PC-9 (cell line): Measurements from ENCODE around the gene AGAP9. TPM values are rescaled to one million over a fixed set of nuclear protein-coding genes. Genes with fewer than 3 reads are reported as not detected.
A peak's percentile ranks its signal among the peaks of the same experiment; 100 is the strongest.
"Not testable (repeated sequence)": the region's sequence is repeated elsewhere in the genome, so short reads cannot be mapped to it uniquely, and the experiment has no call there.

Experiments used
- Bru-seq: library from RNA; stranded (reverse); fragments of 400-500 nt; gene quantifications from one replicate; lab custom pipeline; 2021; lab: Mats Ljungman, UMichigan
- BruChase-seq, 2 experiments: library from RNA; stranded (reverse); fragments of 400-500 nt; gene quantifications; one replicate each; lab custom pipeline; 2021; lab: Mats Ljungman, UMichigan
- BruUV-seq: library from RNA; stranded (reverse); fragments of 400-500 nt; replicated peaks from 2 replicates; lab custom pipeline; 2021; lab: Mats Ljungman, UMichigan
- CTCF ChIA-PET: fragments of 300-600 bp; sonication (Branson Sonifier 250); formaldehyde crosslinking; loops from one replicate; lab custom pipeline; 2022; ENCODE audit warnings: antibody characterized with exemption; lab: Charles Lee
- POLR2A ChIA-PET: fragments of 300-600 bp; sonication (Branson Sonifier 250); formaldehyde crosslinking; loops from one replicate; lab custom pipeline; 2022; ENCODE audit warnings: antibody characterized with exemption; ENCODE audit not compliant: unreplicated experiment; lab: Charles Lee
- DNase-seq, 2 experiments: peaks; one replicate each; pipeline versions ENCODE4 v3.0.0 to v3.0.0-alpha.2; 2015 to 2022; ENCODE audit warnings: mixed read lengths in 1 of 2
- H2AFZ ChIP-seq: fragments of 200-600 bp; sonication (generic); 2 replicates; pipeline ENCODE4 v1.8.1; 2017; ENCODE audit warnings: antibody characterized with exemption
- H3F3A ChIP-seq: fragments of 200-600 bp; sonication (generic); 2 replicates; pipeline ENCODE4 v1.8.1; 2017; ENCODE audit warnings: antibody characterized with exemption, mild to moderate bottlenecking, low read depth; ENCODE audit not compliant: insufficient read depth
- H3K27ac ChIP-seq: fragments of 200-600 bp; sonication (generic); 2 replicates; pipeline ENCODE4 v1.6.1; 2016; ENCODE audit warnings: mixed run types
- H3K27me3 ChIP-seq: fragments of 200-600 bp; sonication (generic); 2 replicates; pipeline ENCODE4 v1.6.1; 2016; ENCODE audit warnings: low read depth, mixed run types; ENCODE audit not compliant: insufficient read depth
- H3K36me3 ChIP-seq: fragments of 200-600 bp; sonication (generic); 2 replicates; pipeline ENCODE4 v1.6.1; 2016; ENCODE audit warnings: low read depth, mixed run types
- H3K4me1 ChIP-seq: fragments of 200-600 bp; sonication (generic); replicated peaks from 2 replicates; pipeline ENCODE4 v1.6.1; 2016; ENCODE audit warnings: mixed run types; ENCODE audit not compliant: insufficient read depth
- H3K4me2 ChIP-seq: fragments of 200-600 bp; sonication (generic); 2 replicates; pipeline ENCODE4 v1.6.1; 2017; ENCODE audit warnings: mixed run types
- H3K4me3 ChIP-seq: fragments of 200-600 bp; sonication (generic); 2 replicates; pipeline ENCODE4 v1.6.1; 2016; ENCODE audit warnings: mixed run types
- H3K79me2 ChIP-seq: fragments of 200-600 bp; sonication (generic); 2 replicates; pipeline ENCODE4 v1.6.1; 2017; ENCODE audit warnings: low read depth, mixed run types
- H3K9me2 ChIP-seq: fragments of 200-600 bp; sonication (generic); 2 replicates; pipeline ENCODE4 v1.8.1; 2017; ENCODE audit warnings: mild to moderate bottlenecking; ENCODE audit not compliant: insufficient read depth
- H3K9me3 ChIP-seq: fragments of 200-600 bp; sonication (generic); 2 replicates; pipeline ENCODE4 v1.8.1; 2016; ENCODE audit warnings: low read depth; ENCODE audit not compliant: insufficient read depth
- H4K20me1 ChIP-seq: fragments of 200-600 bp; sonication (generic); 2 replicates; pipeline ENCODE4 v1.8.1; 2017; ENCODE audit not compliant: insufficient read depth
- intact Hi-C: fragments of 100-400 bp; cut with micrococcal nuclease; formaldehyde crosslinking; loops from one replicate; pipeline ENCODE4 v1.10.0; 2022; ENCODE audit not compliant: unreplicated experiment
- long read RNA-seq: library from polyadenylated mRNA; stranded (forward); transcript quantifications from one replicate; pipeline ENCODE4 v2.0.0, GENCODE V29; 2022
- total RNA-seq: library from RNA; stranded (reverse); gene quantifications from 2 replicates; pipeline ENCODE4 v1.2.3, GENCODE V29; 2021

The AGAP9 gene
- total RNA-seq (14.1 and 15.1 TPM in 2 replicates), Bru-seq, nascent RNA (percentile 70 among the genes with signal in this experiment), BruChase-seq, experiment 1, labeled RNA remaining after a 2-hour chase (percentile 80 among the genes with signal in this experiment), BruChase-seq, experiment 2, labeled RNA remaining after a 6-hour chase (percentile 72 among the genes with signal in this experiment)
- long read RNA-seq, partial matches to known transcripts, result 0 of 2 reads
- long read RNA-seq, other reads (novel, unspliced or antisense), result 2 of 2 reads

- H3K27me3 ChIP-seq, intact Hi-C loops, CTCF ChIA-PET, H4K20me1 ChIP-seq, H3K4me1 ChIP-seq, H3K9me3 ChIP-seq, H3F3A ChIP-seq, H3K27ac ChIP-seq, H3K4me2 ChIP-seq, DNase-seq, H2AFZ ChIP-seq, H3K4me3 ChIP-seq, H3K36me3 ChIP-seq, H3K79me2 ChIP-seq, POLR2A ChIA-PET, H3K9me2 ChIP-seq, BruUV-seq: not testable (repeated sequence)
Observed at GRCh38 chr10:47523475-47523874, at the start of gene AGAP9. AGAP9 (minus strand) TSS chr10:47523638; CDS start chr10:47523526, 112 bp downstream.

GRCh38 chr10:47571138-47571912 is 47.9 kb upstream of the AGAP9 start:
- BruUV-seq, intact Hi-C loops, H3K4me1 ChIP-seq, H3K27me3 ChIP-seq, H4K20me1 ChIP-seq, POLR2A ChIA-PET, CTCF ChIA-PET, DNase-seq, H3K36me3 ChIP-seq, H3K9me3 ChIP-seq, H3F3A ChIP-seq, H3K27ac ChIP-seq, H2AFZ ChIP-seq, H3K79me2 ChIP-seq, H3K4me3 ChIP-seq, H3K4me2 ChIP-seq, H3K9me2 ChIP-seq: not testable (repeated sequence)

GRCh38 chr10:47566757-47567156 is 43.3 kb upstream of the AGAP9 start:
- H3K4me2 ChIP-seq, H3K4me1 ChIP-seq, H3K4me3 ChIP-seq, POLR2A ChIA-PET, CTCF ChIA-PET, H3K36me3 ChIP-seq, H2AFZ ChIP-seq, DNase-seq, H4K20me1 ChIP-seq, H3F3A ChIP-seq, H3K27me3 ChIP-seq, intact Hi-C loops, H3K9me2 ChIP-seq, H3K27ac ChIP-seq, H3K79me2 ChIP-seq, BruUV-seq, H3K9me3 ChIP-seq: not testable (repeated sequence)

- BruUV-seq, H3K9me2 ChIP-seq, H3K4me1 ChIP-seq, H3K4me3 ChIP-seq, POLR2A ChIA-PET, H2AFZ ChIP-seq, DNase-seq, H3K27ac ChIP-seq, H3K36me3 ChIP-seq, H4K20me1 ChIP-seq, H3K27me3 ChIP-seq, H3K9me3 ChIP-seq, H3F3A ChIP-seq, CTCF ChIA-PET, H3K4me2 ChIP-seq, H3K79me2 ChIP-seq, intact Hi-C loops: not testable (repeated sequence)
Observed at GRCh38 chr10:47566108-47566699, 42.8 kb upstream of the AGAP9 start.

GRCh38 chr10:47565517-47565920 is 42.1 kb upstream of the AGAP9 start:
- H2AFZ ChIP-seq, H3K4me2 ChIP-seq, H3K4me1 ChIP-seq, H3K27ac ChIP-seq, H3K9me2 ChIP-seq, H3K27me3 ChIP-seq, H4K20me1 ChIP-seq, intact Hi-C loops, CTCF ChIA-PET, H3K4me3 ChIP-seq, H3F3A ChIP-seq, DNase-seq, H3K9me3 ChIP-seq, POLR2A ChIA-PET, H3K36me3 ChIP-seq, BruUV-seq, H3K79me2 ChIP-seq: not testable (repeated sequence)

- H3K9me3 ChIP-seq, H2AFZ ChIP-seq, H4K20me1 ChIP-seq, H3F3A ChIP-seq, H3K4me3 ChIP-seq, intact Hi-C loops, H3K4me1 ChIP-seq, CTCF ChIA-PET, H3K79me2 ChIP-seq, H3K27ac ChIP-seq, BruUV-seq, H3K27me3 ChIP-seq, DNase-seq, H3K4me2 ChIP-seq, H3K9me2 ChIP-seq, POLR2A ChIA-PET, H3K36me3 ChIP-seq: not testable (repeated sequence)
Observed at GRCh38 chr10:47564953-47565352, 41.5 kb upstream of the AGAP9 start.

GRCh38 chr10:47564318-47564717 is 40.9 kb upstream of the AGAP9 start:
- intact Hi-C loops, H3K36me3 ChIP-seq, H3K9me2 ChIP-seq, H3K79me2 ChIP-seq, POLR2A ChIA-PET, H3K4me3 ChIP-seq, H3K9me3 ChIP-seq, BruUV-seq, H3F3A ChIP-seq, CTCF ChIA-PET, DNase-seq, H3K27me3 ChIP-seq, H3K27ac ChIP-seq, H2AFZ ChIP-seq, H4K20me1 ChIP-seq, H3K4me1 ChIP-seq, H3K4me2 ChIP-seq: not testable (repeated sequence)
